ENCODE measurements around the gene CALCR. TPM values are rescaled to one million over a fixed set of nuclear protein-coding genes. Genes with fewer than 3 reads are reported as not detected.

The CALCR gene
- total RNA-seq, 1 donor from 2014 or later: not detected

DNA sequence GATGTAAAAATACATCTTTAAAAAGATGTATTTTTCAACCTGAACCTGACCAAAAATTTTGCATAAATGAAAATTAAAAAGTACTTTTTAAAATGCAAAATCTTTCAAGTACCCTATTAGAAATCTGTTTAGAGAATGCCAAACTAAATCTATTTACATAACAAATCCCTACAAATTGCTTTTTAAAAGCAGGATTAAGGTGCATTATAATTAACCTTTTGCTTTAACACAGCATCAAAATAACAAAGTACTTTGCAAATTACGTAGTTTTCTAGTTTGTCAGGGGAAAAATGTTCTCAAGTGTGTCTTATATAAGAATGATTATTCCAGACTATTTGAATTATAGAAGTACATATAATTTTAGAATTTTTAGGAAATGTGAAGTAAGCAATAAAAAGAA, 181.5 kb downstream of the CALCR start:
- H3K36me3 Mint-ChIP-seq (ENCODE audit: low read depth): no peaks in the 10 kb centered on the region
- H3K4me3 Mint-ChIP-seq: no peak overlapping the region
- H3K27me3 Mint-ChIP-seq: peaks cover 5% of the 10 kb centered on the region
- H3K27ac Mint-ChIP-seq: no peak overlapping the region
- no peaks in the 10 kb centered on the region for H3K9me3 Mint-ChIP-seq
- intact Hi-C loops (cut with micrococcal nuclease): no loop called here
- H3K4me1 Mint-ChIP-seq: no peaks in the 10 kb centered on the region
- DNase-seq: no peak

DNA sequence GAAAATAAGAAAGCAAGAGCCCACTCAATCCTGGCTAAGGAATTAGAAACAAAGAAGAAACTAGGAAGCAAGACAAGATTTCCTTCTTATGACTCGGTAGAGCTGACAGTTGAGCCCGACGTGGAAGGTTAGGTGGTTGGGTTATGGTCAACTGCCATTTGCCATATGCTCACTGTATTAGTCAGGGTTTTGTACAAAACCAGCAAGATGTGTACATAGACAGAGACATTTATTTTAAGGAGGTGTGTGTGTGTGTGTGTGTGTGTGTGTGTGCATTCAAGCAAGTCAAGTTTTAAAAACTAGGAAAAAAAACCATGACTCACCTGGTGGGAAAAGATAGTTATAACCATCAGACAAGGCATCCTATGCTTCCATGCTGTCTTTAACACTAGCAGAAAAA, 183.9 kb downstream of the CALCR start:
- intact Hi-C loops (cut with micrococcal nuclease): no loop called here
- DNase-seq: no peak

DNA sequence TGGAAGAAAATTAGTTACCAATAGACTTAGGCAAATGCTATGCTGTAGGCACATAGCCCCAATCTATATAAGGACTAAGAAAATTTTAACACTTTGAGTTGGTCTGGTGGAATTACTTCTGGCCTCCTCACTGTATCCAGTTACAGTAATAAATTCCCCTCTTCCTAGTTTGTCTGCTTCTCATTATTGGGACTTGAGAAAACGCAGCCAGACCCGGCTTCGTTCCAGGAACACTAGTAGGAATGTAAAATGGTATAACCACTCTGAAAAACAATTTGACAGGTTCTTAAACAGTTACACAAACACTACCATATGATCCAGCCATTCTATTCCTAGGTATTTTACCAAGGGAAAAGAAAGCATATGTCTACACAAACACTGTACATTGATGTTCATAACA, 192.2 kb downstream of the CALCR start:
- Mint-ChIP-seq H3K36me3 (ENCODE audit: low read depth) (no peaks in the 10 kb centered on the region), H3K4me3 (no peak overlapping the region), H3K9me3 (no peaks in the 10 kb centered on the region), H3K27me3 (peaks cover 15% of the 10 kb centered on the region), H3K4me1 (no peaks in the 10 kb centered on the region), H3K27ac (no peak overlapping the region)
- no peak for DNase-seq
- intact Hi-C loops (cut with micrococcal nuclease): no loop called here

More for the DNA sequence above, 183.9 kb downstream of the CALCR start:
- no peaks in the 10 kb centered on the region for H3K36me3 Mint-ChIP-seq (ENCODE audit: low read depth)
- no peaks in the 10 kb centered on the region for H3K9me3 Mint-ChIP-seq
- no peak overlapping the region for H3K4me3 Mint-ChIP-seq
- peaks cover 13% of the 10 kb centered on the region for H3K27me3 Mint-ChIP-seq
- no peak overlapping the region for H3K27ac Mint-ChIP-seq
- no peaks in the 10 kb centered on the region for H3K4me1 Mint-ChIP-seq

DNA sequence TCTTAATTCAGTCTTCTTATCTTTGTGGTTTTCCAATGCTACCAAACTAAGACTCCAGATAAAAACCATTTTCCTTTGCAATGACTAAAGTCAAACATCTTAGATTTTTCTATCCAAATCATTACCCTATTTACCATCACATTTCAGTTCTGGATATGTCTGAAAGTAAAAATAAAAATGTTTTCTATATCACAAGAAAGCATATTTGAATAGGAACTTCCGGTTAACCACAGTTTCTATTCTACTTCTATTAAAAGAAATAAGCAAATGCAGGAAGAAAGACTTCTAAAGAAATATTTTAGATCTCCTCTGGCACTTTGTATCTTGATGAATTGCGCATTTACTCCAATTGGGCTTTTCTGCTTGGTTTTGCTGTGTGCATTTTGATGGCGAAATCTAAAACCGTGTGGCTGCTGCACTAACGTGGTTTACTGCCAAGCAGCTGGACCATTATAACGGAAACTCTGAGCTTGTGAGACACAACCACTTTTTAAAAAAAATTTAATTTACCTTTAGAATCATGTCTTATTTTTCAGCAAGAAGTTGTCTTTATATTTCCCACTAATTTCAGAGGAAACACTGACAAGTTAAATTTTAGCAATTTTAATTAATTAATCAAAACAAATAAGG, 196.3 kb downstream of the CALCR start:
- Mint-ChIP-seq H3K27ac (no peak overlapping the region), H3K4me1 (no peaks in the 10 kb centered on the region), H3K27me3 (peaks cover 14% of the 10 kb centered on the region), H3K4me3 (no peak overlapping the region), H3K9me3 (no peaks in the 10 kb centered on the region), H3K36me3 (ENCODE audit: low read depth) (no peaks in the 10 kb centered on the region)
- intact Hi-C loops (cut with micrococcal nuclease): no loop called here
- no peak for DNase-seq

DNA sequence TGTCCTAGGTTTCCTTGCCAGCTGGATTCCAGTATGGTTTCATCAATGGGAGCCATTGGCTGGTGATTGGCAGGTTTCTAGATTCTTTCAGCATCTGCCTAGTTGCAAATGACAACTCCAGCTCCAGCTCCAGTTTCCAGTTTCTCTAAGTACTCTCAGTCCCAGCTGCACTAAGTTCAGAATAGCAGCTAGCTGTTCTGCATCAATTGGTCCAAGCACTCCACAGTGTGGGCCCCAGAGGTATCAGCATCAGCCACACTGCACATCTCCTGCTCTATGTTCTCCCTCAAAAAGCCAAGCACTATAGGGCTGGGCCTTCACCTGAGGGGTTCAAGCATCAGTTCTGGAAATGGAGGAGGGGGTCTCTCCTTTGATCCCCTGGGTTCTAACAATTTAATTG, 198.9 kb downstream of the CALCR start:
- Mint-ChIP-seq H3K4me3 (no peak overlapping the region), H3K27ac (no peak overlapping the region), H3K9me3 (no peaks in the 10 kb centered on the region), H3K36me3 (ENCODE audit: low read depth) (no peaks in the 10 kb centered on the region), H3K4me1 (no peaks in the 10 kb centered on the region), H3K27me3 (peaks cover 19% of the 10 kb centered on the region)
- intact Hi-C loops (cut with micrococcal nuclease): no loop called here
- no peak for DNase-seq

Data from activated CD4-positive, alpha-beta T cell treated with anti-CD3 and anti-CD28 coated beads, Interleukin-2, amount 10 ng/mL, durations not matched to agents 24 days and 14 days (primary cell).